ENCODE data around the gene GCFC2.

The GCFC2 gene

GRCh38 chr2:75632091-75632701 lies 78.5 kb downstream of the GCFC2 start:
- Histone ChIP-seq H3K36me3 (no peaks in the 10 kb centered on the region), H3K9me3 (no peaks in the 10 kb centered on the region), H3K27ac (no peak overlapping the region), H3K4me1 (ENCODE audit: control insufficient read depth in 1 of 2, insufficient read depth in 1 of 2, low read depth in 1 of 2, low read length in 1 of 2) (no peaks in the 10 kb centered on the region), H3K27me3 (peaks cover 36% of the 10 kb centered on the region), H3K4me3 (ENCODE audit: low read depth in 1 of 2, low read length in 1 of 2) (no peak overlapping the region)
- no peak for TF ChIP-seq CTCF (IDR thresholded peaks at IDR 0.05)

DNA sequence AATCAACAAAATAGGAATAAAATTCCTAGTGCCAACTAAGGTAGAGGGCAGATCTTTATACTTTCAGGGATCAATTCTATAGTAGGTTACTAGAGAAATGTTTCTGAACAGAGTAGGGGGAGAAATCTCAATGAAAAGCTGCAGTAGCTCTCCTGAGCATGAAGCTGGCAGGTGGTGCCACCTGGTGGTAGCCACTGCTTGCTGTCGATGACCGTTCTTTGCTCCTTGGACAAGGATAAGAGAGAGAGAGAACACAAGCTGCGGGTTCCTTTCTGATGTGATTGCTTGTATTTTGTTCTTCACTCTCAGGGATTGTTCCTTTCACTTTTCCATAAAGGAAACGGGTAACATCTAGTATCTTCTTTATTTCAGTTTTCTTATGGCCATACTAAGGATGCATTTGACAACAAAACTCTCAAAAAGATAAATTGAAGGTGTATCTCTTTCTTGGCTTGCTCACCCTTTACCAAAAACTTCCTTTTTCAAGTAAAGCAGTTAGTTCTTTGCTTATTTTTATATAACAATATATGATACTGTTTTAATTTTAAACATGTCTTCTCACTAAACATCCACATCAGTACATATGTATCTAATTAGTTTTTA lies 82.7 kb downstream of the GCFC2 start:
- H3K4me3 ChIP-seq (ENCODE audit: low read depth in 1 of 2, low read length in 1 of 2): no peak overlapping the region
- no peaks in the 10 kb centered on the region for H3K4me1 ChIP-seq (ENCODE audit: control insufficient read depth in 1 of 2, insufficient read depth in 1 of 2, low read depth in 1 of 2, low read length in 1 of 2)
- peaks cover 37% of the 10 kb centered on the region for H3K27me3 ChIP-seq
- no peak overlapping the region for H3K27ac ChIP-seq
- no peaks in the 10 kb centered on the region for H3K36me3 ChIP-seq
- H3K9me3 ChIP-seq: no peaks in the 10 kb centered on the region
- TF ChIP-seq CTCF (IDR thresholded peaks at IDR 0.05): peak; percentile 24

- Histone ChIP-seq H3K4me1 (ENCODE audit: control insufficient read depth in 1 of 2, insufficient read depth in 1 of 2, low read depth in 1 of 2, low read length in 1 of 2) (no peaks in the 10 kb centered on the region), H3K4me3 (ENCODE audit: low read depth in 1 of 2, low read length in 1 of 2) (no peak overlapping the region), H3K9me3 (no peaks in the 10 kb centered on the region), H3K36me3 (no peaks in the 10 kb centered on the region), H3K27me3 (peaks cover 27% of the 10 kb centered on the region), H3K27ac (no peak overlapping the region)
- no peak for TF ChIP-seq CTCF (IDR thresholded peaks at IDR 0.05)
Observed at GRCh38 chr2:75622929-75623328, 87.8 kb downstream of the GCFC2 start.

DNA sequence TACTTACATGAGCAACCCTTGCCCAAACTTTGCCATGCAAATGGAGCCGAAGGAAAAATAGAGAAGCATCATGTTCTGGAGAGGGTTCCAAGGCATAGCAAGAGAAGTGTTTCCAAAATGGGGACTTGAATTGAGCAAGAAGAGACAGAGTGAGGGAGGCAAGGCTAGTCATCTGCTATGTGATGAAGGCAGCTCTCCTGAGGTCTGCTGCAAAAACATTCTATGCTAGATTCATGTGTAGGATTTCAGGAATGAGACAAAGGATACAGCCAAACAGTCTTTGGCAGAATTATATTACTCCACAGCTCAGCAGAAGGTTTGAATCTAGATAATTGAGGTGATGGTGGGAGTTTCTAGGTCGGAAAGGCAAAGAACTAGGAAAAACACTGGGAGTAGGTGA lies 88.2 kb downstream of the GCFC2 start:
- Histone ChIP-seq H3K36me3 (no peaks in the 10 kb centered on the region), H3K27me3 (peaks cover 25% of the 10 kb centered on the region), H3K4me3 (ENCODE audit: low read depth in 1 of 2, low read length in 1 of 2) (no peak overlapping the region), H3K9me3 (no peaks in the 10 kb centered on the region), H3K4me1 (ENCODE audit: control insufficient read depth in 1 of 2, insufficient read depth in 1 of 2, low read depth in 1 of 2, low read length in 1 of 2) (no peaks in the 10 kb centered on the region), H3K27ac (no peak overlapping the region)
- TF ChIP-seq CTCF (IDR thresholded peaks at IDR 0.05): no peak

DNA sequence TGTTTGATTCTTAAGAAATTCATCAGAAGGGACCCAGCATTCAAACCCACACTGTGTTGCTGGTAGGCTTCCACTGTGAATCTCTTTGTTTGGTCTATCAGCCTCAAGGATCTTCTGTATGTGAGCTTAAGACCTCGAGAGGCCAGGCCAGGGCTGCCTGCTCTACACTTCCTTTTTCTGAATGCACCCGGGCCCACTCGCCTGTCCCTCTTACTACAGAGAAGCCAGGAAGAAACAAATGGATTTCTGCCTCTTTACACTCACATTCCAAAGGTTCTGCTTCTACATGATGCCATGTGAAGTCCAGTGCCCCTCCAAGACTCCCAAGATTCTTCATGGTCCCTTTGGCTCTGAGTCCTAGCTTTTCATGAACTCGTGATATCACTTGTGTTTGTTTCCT lies 89.5 kb downstream of the GCFC2 start:
- no peak for TF ChIP-seq CTCF (IDR thresholded peaks at IDR 0.05)
- no peaks in the 10 kb centered on the region for H3K4me1 ChIP-seq (ENCODE audit: control insufficient read depth in 1 of 2, insufficient read depth in 1 of 2, low read depth in 1 of 2, low read length in 1 of 2)
- H3K27ac ChIP-seq: no peak overlapping the region
- peaks cover 16% of the 10 kb centered on the region for H3K27me3 ChIP-seq
- no peaks in the 10 kb centered on the region for H3K36me3 ChIP-seq
- no peaks in the 10 kb centered on the region for H3K9me3 ChIP-seq
- no peak overlapping the region for H3K4me3 ChIP-seq (ENCODE audit: low read depth in 1 of 2, low read length in 1 of 2)
